Muscle layer of colon (tissue), 2 donors: Measurements from ENCODE around the gene CCBE1.

Source experiments
- H3K27ac ChIP-seq: one replicate; pipeline ENCODE4 v1.7.0; 2013; ENCODE audit warnings: low read depth, mild to moderate bottlenecking, low read length, moderate library complexity
- H3K27me3 ChIP-seq, 2 donors: one replicate each; pipeline ENCODE4 v1.7.0; 2013; ENCODE audit warnings: low read length in 2 of 2, mild to moderate bottlenecking in 2 of 2; ENCODE audit not compliant: insufficient read depth in 2 of 2, control insufficient read depth in 1 of 2
- H3K36me3 ChIP-seq: one replicate; pipeline ENCODE4 v1.7.0; 2013; ENCODE audit warnings: mild to moderate bottlenecking, low read length; ENCODE audit not compliant: insufficient read depth
- H3K4me1 ChIP-seq: one replicate; pipeline ENCODE4 v1.7.0; 2013; ENCODE audit warnings: mild to moderate bottlenecking, low read length; ENCODE audit not compliant: insufficient read depth
- H3K4me3 ChIP-seq, 2 donors: one replicate each; pipeline ENCODE4 v1.7.0; 2013; ENCODE audit warnings: low read length in 2 of 2, low read depth in 1 of 2, mild to moderate bottlenecking in 1 of 2, moderate library complexity in 1 of 2
- H3K9ac ChIP-seq: one replicate; pipeline ENCODE4 v1.7.0; 2013; ENCODE audit warnings: low read length
- H3K9me3 ChIP-seq: one replicate; pipeline ENCODE4 v1.7.0; 2013; ENCODE audit warnings: mild to moderate bottlenecking, low read length
- donor health status: abdominal sarcoma.
- donor health status: Adenocarcinoma of cecum.

The CCBE1 gene

GRCh38 chr18:59566533-59566971 is 130.7 kb downstream of the CCBE1 start:
- no peaks in the 10 kb centered on the region for H3K27me3 ChIP-seq
- no peaks in the 10 kb centered on the region for H3K36me3 ChIP-seq
- H3K4me3 ChIP-seq, result no peak overlapping the region
- no peak overlapping the region for H3K9ac ChIP-seq
- H3K4me1 ChIP-seq, result peaks cover 68% of the 10 kb centered on the region
- peak overlapping the region; percentile 30 for H3K27ac ChIP-seq
- no peaks in the 10 kb centered on the region for H3K9me3 ChIP-seq

GRCh38 chr18:59565957-59566356 is 131.3 kb downstream of the CCBE1 start:
- Histone ChIP-seq H3K4me3 (no peak overlapping the region), H3K27ac (no peak overlapping the region), H3K9ac (no peak overlapping the region), H3K9me3 (no peaks in the 10 kb centered on the region), H3K36me3 (no peaks in the 10 kb centered on the region), H3K27me3 (no peaks in the 10 kb centered on the region), H3K4me1 (peaks cover 68% of the 10 kb centered on the region)

- Histone ChIP-seq H3K4me3 (no peak overlapping the region), H3K36me3 (no peaks in the 10 kb centered on the region), H3K4me1 (peaks cover 55% of the 10 kb centered on the region), H3K27ac (no peak overlapping the region), H3K27me3 (no peaks in the 10 kb centered on the region), H3K9me3 (no peaks in the 10 kb centered on the region), H3K9ac (no peak overlapping the region)
Observed at GRCh38 chr18:59564561-59564960, 132.7 kb downstream of the CCBE1 start.

- Histone ChIP-seq H3K9me3 (no peaks in the 10 kb centered on the region), H3K4me3 (no peak overlapping the region), H3K9ac (no peak overlapping the region), H3K36me3 (no peaks in the 10 kb centered on the region), H3K4me1 (peaks cover 42% of the 10 kb centered on the region), H3K27me3 (no peaks in the 10 kb centered on the region), H3K27ac (no peak overlapping the region)
Observed at GRCh38 chr18:59563176-59563785, 133.9 kb downstream of the CCBE1 start.

- no peaks in the 10 kb centered on the region for H3K27me3 ChIP-seq
- H3K4me3 ChIP-seq, result no peak overlapping the region
- no peak overlapping the region for H3K27ac ChIP-seq
- no peak overlapping the region for H3K9ac ChIP-seq
- no peaks in the 10 kb centered on the region for H3K9me3 ChIP-seq
- H3K4me1 ChIP-seq, result peaks cover 38% of the 10 kb centered on the region
- H3K36me3 ChIP-seq, result no peaks in the 10 kb centered on the region
Observed at GRCh38 chr18:59562751-59563150, 134.5 kb downstream of the CCBE1 start.

GRCh38 chr18:59561612-59562011 is 135.6 kb downstream of the CCBE1 start:
- Histone ChIP-seq H3K4me1 (peaks cover 30% of the 10 kb centered on the region), H3K36me3 (no peaks in the 10 kb centered on the region), H3K27ac (no peak overlapping the region), H3K27me3 (no peaks in the 10 kb centered on the region), H3K4me3 (no peak overlapping the region), H3K9ac (no peak overlapping the region), H3K9me3 (no peaks in the 10 kb centered on the region)

GRCh38 chr18:59560556-59560955 is 136.7 kb downstream of the CCBE1 start:
- Histone ChIP-seq H3K27me3 (no peaks in the 10 kb centered on the region), H3K9ac (no peak overlapping the region), H3K36me3 (no peaks in the 10 kb centered on the region), H3K27ac (no peak overlapping the region), H3K4me1 (peaks cover 34% of the 10 kb centered on the region), H3K9me3 (no peaks in the 10 kb centered on the region), H3K4me3 (no peak overlapping the region)

- H3K36me3 ChIP-seq, result no peaks in the 10 kb centered on the region
- H3K9ac ChIP-seq, result no peak overlapping the region
- H3K4me3 ChIP-seq, result no peak overlapping the region
- no peaks in the 10 kb centered on the region for H3K9me3 ChIP-seq
- H3K27ac ChIP-seq, result no peak overlapping the region
- peaks cover 28% of the 10 kb centered on the region for H3K4me1 ChIP-seq
- no peaks in the 10 kb centered on the region for H3K27me3 ChIP-seq
Observed at GRCh38 chr18:59559528-59559927, 137.7 kb downstream of the CCBE1 start.

- no peak overlapping the region for H3K27ac ChIP-seq
- H3K27me3 ChIP-seq, result no peaks in the 10 kb centered on the region
- H3K36me3 ChIP-seq, result no peaks in the 10 kb centered on the region
- H3K4me3 ChIP-seq, result no peak overlapping the region
- no peak overlapping the region for H3K9ac ChIP-seq
- no peaks in the 10 kb centered on the region for H3K9me3 ChIP-seq
- H3K4me1 ChIP-seq, result peaks cover 26% of the 10 kb centered on the region
Observed at GRCh38 chr18:59555995-59556659, 141.1 kb downstream of the CCBE1 start.

GRCh38 chr18:59554796-59555335 is 142.4 kb downstream of the CCBE1 start:
- H3K9me3 ChIP-seq, result no peaks in the 10 kb centered on the region
- H3K27ac ChIP-seq, result no peak overlapping the region
- no peaks in the 10 kb centered on the region for H3K36me3 ChIP-seq
- H3K4me3 ChIP-seq, result no peak overlapping the region
- no peak overlapping the region for H3K9ac ChIP-seq
- H3K27me3 ChIP-seq, result no peaks in the 10 kb centered on the region
- H3K4me1 ChIP-seq, result peaks cover 33% of the 10 kb centered on the region

- Histone ChIP-seq H3K4me1 (peaks cover 43% of the 10 kb centered on the region), H3K4me3 (no peak overlapping the region), H3K9ac (no peak overlapping the region), H3K27me3 (no peaks in the 10 kb centered on the region), H3K27ac (no peak overlapping the region), H3K36me3 (no peaks in the 10 kb centered on the region), H3K9me3 (no peaks in the 10 kb centered on the region)
Observed at GRCh38 chr18:59553273-59553870, 143.9 kb downstream of the CCBE1 start.
